HG03520 (cell line): ENCODE measurements around the gene CACNA1C.

Experiments used
- ATAC-seq: cut with Tn5 transposase; IDR thresholded peaks from one replicate; pipeline ENCODE4 v1.9.1; 2021; ENCODE audit warnings: mild to moderate bottlenecking, moderate library complexity; ENCODE audit not compliant: unreplicated experiment

CACNA1C gene

DNA sequence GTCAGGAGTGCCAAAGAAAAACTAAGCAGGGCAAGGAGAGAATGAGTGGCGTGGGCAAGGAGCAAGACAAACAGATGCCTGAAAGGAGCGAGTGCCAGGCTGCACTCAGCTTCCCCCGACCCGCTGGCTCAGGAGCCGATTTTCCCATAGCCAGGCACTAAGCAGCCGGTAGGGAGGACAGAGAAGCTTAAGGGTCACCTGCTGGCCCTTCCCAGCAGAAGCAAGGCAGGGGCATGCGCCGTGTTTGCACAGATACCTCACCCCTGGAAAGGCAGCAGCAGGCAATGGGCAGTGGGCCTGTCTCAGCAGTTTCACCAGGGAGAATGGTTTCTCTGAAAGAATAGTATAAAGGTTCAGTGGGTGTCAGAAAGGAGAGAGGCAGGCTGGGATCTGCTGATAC lies 637.1 kb downstream of the CACNA1C start:
- ATAC-seq: no peak

DNA sequence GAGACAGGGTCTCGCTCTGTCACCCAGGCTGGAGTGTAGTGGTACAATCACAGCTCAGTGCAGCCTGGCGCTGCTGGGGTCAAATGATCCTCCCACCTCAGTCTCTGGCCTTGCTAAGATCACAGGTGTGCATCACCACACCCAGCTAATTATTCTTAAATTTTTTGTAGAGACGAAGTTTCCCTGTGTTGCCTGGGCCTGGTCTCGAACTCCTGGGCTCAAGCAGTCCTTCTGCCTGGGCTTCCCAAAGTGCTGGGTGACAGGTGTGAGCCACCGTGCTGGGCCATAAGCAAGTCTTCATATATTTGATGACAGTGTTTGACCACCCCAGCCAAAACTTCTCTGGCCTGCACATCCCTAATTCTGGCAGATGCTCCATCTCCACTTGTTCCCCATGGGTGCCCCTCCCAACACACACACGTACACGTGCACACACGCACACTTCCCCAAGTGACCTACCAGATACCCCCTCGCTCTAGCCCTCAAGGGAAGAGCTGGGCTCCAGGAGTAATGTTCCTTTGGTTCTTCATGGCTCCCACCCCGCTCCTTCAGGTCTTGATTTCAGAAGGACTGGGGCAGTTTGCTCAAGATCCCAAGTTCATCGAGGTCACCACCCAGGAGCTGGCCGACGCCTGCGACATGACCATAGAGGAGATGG lies 637.7 kb downstream of the CACNA1C start:
- no peak for ATAC-seq

DNA sequence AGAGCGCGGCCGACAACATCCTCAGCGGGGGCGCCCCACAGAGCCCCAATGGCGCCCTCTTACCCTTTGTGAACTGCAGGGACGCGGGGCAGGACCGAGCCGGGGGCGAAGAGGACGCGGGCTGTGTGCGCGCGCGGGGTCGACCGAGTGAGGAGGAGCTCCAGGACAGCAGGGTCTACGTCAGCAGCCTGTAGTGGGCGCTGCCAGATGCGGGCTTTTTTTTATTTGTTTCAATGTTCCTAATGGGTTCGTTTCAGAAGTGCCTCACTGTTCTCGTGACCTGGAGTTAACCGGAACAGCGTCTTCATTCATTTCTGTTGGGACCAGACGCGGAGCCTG lies 638.2 kb downstream of the CACNA1C start:
- ATAC-seq: no peak

DNA sequence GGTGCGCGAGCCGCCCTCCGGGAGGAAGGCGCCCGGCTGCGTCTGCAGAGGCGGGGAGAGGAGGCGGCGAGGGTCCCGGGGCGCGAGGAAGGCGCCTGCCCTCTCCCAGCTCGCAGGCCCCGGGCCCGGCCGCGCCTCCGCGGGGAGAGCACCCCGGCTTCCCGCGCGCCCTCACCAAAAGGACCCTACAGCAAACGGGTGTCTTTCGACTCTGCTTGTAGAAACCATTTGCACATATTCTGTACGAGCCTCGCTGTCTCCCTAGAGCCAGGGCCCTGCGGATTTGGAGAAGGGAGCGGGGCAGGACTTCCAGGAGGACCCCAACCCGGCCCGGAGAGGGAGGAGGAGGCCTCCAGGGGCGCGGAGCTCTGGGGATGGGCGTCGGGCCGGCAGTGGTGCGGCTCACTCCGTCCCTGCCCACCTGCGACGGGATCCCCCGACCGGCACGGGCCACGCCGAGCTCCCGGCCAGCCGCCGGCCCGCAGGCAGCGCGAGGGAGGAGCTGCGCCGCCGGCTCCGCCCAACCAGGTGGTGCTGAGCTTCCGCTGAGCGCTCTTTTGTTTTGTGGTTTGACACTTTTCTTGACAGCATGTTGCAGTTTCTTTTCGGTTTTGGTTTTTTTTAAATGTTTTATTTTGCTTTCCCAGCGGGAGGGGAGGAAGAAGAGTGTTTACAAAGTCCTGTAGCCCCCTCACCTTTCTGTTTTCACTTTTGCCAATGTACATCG lies 638.7 kb downstream of the CACNA1C start:
- peak; percentile 76 for ATAC-seq

DNA sequence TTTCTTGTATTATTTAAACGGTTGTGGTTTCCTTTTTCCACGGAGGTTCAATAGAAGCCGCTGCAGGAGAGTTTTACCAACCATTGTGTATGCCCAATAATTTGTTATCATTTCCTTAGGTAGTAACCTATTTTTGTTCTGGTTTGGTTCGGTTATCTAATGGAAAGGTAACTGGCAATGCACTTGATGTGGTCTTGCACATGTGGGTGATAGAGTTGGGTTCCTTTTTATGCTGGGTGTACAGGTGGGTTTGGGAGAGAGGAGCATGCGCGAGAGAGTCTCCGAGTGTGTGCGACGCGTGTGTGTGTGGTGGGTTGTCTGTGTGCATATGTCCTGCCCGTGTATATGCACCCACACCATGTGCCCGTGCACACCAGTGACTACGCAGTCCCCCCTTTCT lies 639.3 kb downstream of the CACNA1C start:
- no peak for ATAC-seq

DNA sequence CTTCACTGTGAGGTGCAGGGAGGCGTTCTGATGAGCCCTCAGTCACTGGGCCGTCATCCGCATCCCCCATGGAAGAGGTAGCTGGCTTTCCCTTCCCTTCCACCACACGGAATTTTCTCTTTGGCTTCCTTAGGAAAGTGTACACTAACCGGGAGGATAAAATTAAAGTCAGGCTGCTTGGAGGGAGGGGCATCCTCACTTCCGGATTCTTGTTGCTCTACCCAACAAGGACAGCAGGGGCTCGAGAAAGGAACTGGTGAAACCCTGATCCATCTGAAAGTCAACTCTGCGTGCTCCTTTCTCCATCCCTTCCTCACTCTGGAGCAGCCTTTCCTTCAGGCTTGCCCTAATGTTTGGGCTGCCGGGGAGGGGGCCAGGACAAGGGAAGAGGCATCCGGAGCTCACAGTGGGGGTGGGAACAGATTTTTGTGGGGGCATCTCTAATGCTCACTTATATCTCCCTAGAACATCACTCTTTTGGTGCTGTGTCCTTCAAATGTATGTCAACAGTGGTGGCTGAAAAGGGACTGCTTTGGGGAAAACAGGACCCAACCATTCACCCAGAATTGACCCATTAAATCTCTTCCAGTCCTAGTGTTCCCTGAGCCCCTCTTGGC lies 640.6 kb downstream of the CACNA1C start:
- no peak for ATAC-seq

DNA sequence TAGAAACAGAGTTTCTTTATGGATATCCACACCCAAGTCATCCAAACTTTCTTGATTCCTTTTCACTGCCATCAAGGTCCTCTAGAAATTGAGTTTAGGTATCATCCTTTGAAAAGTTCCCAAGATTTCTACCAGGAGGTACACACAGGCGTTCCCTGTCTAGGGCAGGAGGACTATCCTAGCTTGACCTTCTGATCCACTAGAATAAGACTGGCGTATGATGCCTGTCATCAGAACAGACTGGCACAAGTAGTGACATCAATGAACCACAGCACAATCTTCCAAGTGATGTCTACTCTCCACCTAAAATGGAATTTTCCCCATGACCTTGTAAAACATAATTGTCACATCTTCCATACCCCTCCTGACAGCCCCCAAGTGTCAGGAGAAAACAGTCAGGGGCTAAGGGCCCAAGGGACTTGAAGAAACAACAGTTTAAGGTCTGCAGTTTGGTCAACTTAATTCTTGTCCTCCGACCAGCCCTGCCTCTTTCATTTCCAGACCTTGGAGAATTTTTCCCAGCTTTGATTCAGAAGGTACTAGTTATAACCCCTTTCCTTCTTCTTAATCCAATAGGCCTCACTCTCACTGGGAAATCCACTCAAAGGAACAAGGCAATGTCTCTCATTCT lies 641.3 kb downstream of the CACNA1C start:
- no peak for ATAC-seq

DNA sequence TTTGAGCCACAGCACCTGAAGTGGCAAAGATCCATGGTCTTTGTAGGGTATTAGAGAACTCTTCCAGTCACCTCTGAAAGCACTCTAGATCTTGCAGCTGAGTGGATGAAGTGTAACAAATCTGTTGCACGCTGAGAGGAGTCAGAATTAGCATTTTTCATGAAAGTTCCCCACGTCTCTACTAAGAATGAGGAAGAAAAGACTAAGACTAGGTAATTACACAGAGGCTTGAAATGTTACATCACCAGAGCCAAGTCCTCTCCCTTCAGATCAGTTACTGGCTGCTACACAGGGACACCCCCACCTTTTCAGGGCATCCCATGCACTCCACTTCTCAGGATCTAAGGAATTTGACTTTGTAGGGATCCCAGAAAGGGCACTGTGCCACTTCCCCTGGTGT lies 643.3 kb downstream of the CACNA1C start:
- no peak for ATAC-seq

DNA sequence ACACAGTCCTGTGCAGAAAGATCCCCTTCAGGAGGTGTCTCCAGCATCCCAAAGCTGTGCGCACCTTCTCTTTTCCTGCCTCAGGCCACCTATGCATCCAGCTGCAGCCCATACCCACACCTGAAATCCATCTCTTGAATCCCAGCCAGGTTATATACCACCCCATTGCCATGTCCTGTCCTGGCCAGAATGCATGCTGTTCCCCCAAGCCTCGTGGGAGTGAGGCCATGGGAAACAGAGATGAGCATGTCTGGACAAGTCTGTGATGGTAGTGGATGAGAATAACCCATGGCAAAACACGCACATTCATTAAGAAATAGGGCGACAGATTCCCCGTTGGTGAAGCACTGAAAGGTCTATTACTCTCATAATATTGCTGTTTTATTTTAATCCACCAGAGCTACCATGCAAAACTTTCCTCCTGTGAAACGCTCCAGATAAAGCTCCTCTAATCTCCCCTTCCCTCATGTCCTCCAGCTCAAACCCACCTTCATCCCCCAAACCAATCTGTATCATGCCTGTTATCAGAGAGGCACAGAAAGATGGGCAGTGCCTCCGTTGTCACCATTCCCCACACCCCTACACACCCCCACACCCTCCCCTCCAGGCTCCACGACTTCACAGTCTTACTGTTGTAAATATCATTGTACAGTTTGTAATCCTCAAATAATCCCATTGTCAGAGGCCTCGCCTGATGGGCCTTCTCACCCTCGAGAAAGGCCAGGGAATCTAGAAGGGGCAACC lies 644.4 kb downstream of the CACNA1C start:
- ATAC-seq: no peak

DNA sequence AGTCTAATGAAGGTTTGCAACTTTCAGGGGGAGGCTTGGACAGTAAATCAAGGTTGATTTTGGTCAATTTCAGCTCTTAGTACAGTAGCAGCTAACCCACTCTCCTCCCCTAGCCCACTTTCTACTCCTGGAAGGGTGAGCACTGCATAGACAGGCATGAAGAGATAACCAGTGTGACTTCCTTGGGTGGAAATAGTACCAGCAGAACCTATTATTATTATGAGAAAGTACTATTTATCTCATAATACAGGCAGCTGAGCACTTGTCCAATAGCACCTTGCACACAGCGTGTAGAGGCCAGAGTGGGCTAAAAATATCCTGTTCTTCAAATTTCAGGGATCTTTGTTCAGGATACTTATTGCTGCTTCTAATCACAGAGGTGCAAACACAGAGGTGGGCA lies 645.8 kb downstream of the CACNA1C start:
- no peak for ATAC-seq

DNA sequence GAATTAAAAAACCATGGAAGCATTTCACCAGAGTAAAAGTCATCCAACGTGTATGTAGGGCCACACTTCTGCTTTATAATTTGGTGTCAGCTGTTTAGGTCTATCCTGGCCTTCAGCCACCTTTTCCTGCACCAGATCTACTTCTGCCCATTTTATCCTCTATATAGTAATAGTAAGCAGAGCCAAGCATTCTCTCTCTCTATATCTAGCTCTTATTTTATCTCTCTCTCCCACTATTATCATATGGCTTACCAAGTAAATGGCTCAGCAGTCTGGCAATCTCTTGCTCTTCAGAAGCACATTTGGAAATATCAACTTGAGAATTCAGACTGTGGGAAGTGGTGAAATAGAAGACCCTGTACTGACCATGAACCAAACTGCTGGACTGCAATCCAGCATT lies 657.9 kb downstream of the CACNA1C start:
- no peak for ATAC-seq

DNA sequence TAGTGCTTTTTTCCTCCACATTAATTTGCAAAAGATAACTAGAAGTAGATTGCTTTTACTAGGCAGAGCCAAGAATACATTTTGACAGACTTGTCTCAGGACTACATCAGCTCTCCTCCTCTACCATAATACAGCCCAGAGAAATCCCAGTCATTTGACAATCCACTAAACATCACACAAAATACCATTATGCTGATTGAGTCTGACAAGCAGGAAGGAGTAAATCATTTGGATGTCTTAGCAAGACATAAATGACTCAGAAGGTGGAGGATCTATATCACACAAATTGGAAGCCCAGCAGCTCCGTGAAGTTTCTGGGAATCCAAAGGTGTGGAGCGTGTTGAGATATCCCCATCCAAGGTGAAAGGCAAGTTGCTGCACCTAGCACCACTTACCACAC lies 666.6 kb downstream of the CACNA1C start:
- ATAC-seq: no peak

DNA sequence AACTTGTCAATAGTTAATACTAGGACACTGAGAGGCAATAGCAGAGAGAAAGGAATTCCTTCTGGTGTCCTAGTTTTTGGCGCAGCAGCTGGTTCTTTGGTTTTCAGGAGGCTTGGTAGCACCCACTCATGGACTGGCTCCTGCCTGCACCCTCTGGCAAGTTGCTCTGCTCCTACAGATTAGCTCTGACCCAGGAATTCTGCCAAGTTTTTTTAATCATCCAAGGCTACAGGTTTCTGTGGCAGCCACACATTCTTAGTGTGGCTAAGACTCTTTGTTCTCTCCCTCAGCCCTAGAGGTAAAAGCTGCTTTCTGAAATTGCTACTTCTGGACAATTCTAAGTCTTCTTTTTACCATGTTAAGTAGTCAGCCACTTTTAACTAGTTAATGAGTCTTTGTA lies 670.0 kb downstream of the CACNA1C start:
- ATAC-seq: no peak

DNA sequence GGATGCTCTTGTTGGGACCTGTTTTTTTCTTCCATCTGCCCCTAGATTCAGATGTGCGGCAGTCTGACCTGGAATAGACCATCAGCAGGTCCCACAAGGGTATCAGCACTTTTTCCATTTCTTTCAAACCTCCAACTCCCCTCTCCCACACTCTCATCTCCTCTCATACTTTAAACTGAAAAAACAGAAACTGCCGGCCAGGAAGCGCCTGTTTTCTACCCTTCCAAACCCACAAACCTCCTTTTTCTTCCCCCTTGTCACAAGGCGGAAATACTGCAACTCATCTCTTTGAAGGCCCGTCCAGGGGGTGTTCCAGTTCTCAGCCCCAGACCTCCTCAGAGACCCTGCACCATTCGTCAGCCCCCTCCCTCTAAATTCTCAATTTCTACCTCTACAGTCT lies 679.5 kb downstream of the CACNA1C start:
- ATAC-seq: no peak

DNA sequence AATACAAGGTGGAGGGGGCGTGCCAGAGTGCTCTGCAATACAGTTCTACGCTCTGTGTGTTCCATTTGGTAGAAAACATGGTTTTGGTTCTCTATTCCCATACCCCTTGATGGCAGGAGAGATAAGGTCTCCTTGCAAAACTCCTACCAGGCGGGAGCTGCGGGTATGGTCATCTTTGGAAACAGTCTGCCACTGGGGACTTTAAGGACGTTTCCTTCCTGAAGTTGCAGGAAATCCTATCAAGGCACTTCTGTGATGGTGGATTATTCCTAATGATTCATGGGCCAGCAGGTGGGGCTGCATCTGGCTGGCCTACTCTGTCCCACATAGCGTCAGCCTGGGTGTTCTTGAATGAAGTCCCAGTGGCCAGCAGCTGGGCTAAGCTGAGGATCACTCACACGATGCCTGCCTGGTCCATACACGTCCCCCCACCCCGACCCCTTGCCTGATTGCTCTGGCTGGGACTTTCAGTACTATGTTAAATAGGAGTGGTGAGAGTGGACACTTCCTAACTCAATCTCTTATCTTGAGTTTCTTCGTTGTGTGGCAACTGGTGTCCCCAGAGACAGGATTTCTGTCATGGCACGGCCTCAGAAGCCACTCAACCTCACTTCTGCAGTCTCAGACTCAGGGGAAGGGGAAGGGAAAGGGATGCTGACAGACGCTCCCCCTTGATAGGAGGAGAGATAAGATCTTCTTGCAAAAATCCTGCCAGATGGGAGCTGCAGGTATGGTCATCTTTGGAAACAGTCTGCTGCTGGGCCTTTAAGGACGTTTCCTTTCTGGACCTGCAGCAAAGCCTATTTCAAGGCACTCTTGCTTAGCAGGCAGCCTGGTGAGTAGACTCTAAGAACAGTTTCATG lies 680.9 kb downstream of the CACNA1C start:
- no peak for ATAC-seq

DNA sequence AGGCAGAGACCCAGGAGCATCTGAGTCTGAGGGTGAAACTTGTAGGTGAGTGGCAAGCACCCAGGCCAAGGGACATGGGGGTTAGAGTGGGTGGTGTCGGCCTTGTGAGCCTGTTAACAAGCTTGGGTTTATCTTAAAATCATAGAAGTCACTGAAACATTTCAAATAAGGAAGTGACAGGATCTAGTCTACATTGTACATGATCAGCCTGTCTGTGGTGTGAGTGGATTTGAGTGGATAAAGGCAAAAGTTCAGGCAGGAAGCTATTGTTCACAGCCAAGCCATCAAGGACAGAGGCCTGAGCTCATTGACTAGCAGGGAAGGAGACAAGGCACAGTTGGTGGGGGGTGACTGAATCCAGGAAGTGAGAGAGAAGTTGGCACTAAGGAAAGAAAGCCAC lies 682.6 kb downstream of the CACNA1C start:
- ATAC-seq: no peak

DNA sequence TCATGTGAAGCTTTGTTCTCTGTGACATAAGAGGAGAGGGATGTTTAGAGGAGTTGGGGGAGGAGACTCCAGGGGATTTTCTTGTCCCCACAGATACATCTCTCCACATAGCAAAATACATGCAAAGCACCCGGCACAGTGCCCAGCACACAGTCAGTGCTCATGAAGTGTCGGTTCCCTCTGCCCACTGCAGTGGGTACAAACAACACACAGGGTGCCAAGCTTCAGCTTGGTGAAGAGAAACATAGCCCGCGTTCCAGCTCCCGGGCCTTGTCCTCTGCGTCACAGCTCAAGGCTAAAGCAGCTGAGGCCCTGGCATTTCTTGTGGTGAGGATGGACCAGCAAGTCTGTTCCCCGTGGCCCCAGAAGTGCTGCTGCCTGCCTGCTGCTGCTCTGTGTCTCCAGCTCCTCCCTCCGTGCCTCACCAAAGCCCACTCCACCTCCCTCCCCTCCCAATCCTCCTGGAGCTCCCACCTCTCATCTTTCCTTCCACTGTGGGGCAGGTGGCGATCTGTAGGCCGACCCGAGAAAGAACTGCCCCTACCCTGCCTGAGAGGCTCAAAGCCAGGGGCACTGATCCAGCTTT lies 685.0 kb downstream of the CACNA1C start:
- no peak for ATAC-seq

DNA sequence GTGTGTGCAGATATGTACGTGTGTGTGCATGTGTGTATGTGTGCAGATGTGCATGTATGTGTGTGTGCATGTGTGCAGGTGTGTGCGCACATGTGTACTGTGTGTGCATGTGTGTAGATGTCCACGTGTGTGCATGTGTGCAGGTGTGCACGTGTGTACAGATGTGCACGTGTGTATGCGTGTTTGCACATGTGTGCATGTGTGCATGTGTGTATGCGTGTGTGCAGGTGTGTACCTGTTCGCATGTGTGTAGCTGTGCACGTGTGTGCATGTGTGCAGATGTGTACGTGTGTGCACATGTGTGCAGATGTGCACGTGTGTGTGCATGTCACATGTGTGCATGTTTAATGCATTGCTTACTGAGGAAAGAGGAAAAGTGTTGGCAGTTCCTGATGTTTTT lies 686.3 kb downstream of the CACNA1C start:
- no peak for ATAC-seq

DNA sequence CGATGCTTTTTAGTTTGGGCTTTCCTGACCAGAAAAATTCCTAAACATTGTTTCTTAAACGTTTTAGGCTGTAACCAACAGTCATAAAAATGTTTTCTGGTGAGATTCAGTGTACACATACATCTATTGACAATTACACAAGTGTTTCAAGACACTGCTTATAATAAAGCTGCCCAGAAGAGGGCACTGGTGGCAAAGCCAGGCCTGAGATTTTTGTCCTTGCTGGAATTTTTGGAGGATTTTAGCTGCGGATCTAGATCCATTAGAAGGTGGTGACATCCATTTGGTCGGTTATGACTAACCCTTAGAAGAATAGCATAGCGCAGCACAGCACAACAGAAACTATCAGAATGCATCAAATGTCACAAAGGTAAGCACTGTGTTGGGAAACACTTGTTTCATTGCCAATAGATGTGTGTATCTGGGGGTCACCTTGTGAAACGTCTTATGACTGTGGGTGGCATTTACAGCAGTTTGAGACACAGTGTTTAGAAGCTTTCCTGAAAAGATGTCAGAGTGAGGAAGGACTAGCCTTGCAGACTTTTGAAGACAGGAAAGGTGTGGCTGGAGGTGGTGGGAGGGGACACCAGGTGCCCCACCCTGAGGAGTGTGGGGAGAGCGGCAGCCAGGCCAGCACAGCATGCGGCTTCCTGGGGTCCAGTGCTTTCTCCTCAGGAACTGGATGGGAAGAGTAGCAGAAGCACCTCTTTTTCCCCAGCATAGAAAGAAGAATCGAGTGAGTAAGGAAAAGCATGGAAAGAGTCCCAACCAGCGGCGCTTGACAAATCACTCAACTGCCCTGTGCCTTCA lies 687.2 kb downstream of the CACNA1C start:
- ATAC-seq: no peak
